Liver (tissue), 9 donors: ENCODE results near the gene RAB29. TPM values are rescaled to one million over a fixed set of nuclear protein-coding genes. Genes with fewer than 3 reads are reported as not detected.
A peak's percentile ranks its signal among the peaks of the same experiment; 100 is the strongest.

ENCODE experiments used
- DNase-seq: peaks from one replicate; pipeline ENCODE4 v3.0.0-alpha.2; 2017; ENCODE audit warnings: low spot score
- H3K27ac ChIP-seq, 2 donors: one replicate each; pipeline ENCODE4 v1.7.0; 2013; ENCODE audit warnings: inconsistent platforms in 2 of 2, low read length in 2 of 2, control low read depth in 1 of 2, low read depth in 1 of 2, mild to moderate bottlenecking in 1 of 2
- H3K27me3 ChIP-seq, 4 donors: one replicate each; pipeline versions ENCODE4 v1.6.1 to v1.7.0; 2013; ENCODE audit warnings: low read length in 3 of 4, inconsistent platforms in 1 of 4, mild to moderate bottlenecking in 1 of 4, moderate library complexity in 1 of 4; ENCODE audit not compliant: control insufficient read depth in 4 of 4, insufficient read depth in 4 of 4
- H3K36me3 ChIP-seq, 4 donors: one replicate each; pipeline versions ENCODE4 v1.6.1 to v1.7.0; 2013; ENCODE audit warnings: low read length in 3 of 4, mild to moderate bottlenecking in 3 of 4, low read depth in 1 of 4, moderate library complexity in 1 of 4; ENCODE audit not compliant: control insufficient read depth in 4 of 4, insufficient read depth in 3 of 4
- H3K4me1 ChIP-seq, 4 donors: one replicate each; pipeline versions ENCODE4 v1.6.1 to v1.7.0; 2013; ENCODE audit warnings: low read length in 3 of 4, mild to moderate bottlenecking in 3 of 4, moderate library complexity in 1 of 4; ENCODE audit not compliant: control insufficient read depth in 4 of 4, insufficient read depth in 4 of 4
- H3K4me3 ChIP-seq, 3 donors: one replicate each; pipeline versions ENCODE4 v1.6.1 to v1.7.0; 2013; ENCODE audit warnings: low read length in 3 of 3, control low read depth in 1 of 3, low read depth in 1 of 3, mild to moderate bottlenecking in 1 of 3
- H3K9ac ChIP-seq, 2 donors: one replicate each; pipeline ENCODE4 v1.7.0; 2013; ENCODE audit warnings: low read length in 2 of 2, mild to moderate bottlenecking in 2 of 2, moderate library complexity in 2 of 2, control low read depth in 1 of 2, low read depth in 1 of 2
- H3K9me3 ChIP-seq, 4 donors: one replicate each; pipeline versions ENCODE4 v1.6.1 to v1.7.0; 2013; ENCODE audit warnings: low read length in 3 of 4; ENCODE audit not compliant: control insufficient read depth in 4 of 4
- ATF3 ChIP-seq: IDR thresholded peaks from 2 replicates; pipeline ENCODE4 v1.6.1; 2016; ENCODE audit warnings: antibody characterized with exemption
- CTCF ChIP-seq: fragments of 150-350 bp; IDR thresholded peaks from 2 replicates; pipeline ENCODE4 v1.5.1; 2017; ENCODE audit warnings: improper control_type of control experiment, low read depth, low read length; ENCODE audit not compliant: missing input control
- EGR1 ChIP-seq, 2 donors: IDR thresholded peaks; 2 replicates each; pipeline ENCODE4 v1.6.1; 2016 to 2018; ENCODE audit warnings: antibody characterized with exemption in 2 of 2, low read depth in 2 of 2
- FOXA1 ChIP-seq: IDR thresholded peaks from 2 replicates; pipeline ENCODE4 v1.6.1; 2016; ENCODE audit warnings: antibody characterized with exemption
- FOXA2 ChIP-seq: IDR thresholded peaks from 2 replicates; pipeline ENCODE4 v1.6.1; 2016; ENCODE audit warnings: antibody characterized with exemption
- HNF4A ChIP-seq, 2 donors: conservative IDR thresholded peaks; 2 replicates each; pipeline ENCODE4 v1.6.1; 2016; ENCODE audit warnings: antibody characterized with exemption in 2 of 2, mild to moderate bottlenecking in 2 of 2
- HNF4G ChIP-seq: IDR thresholded peaks from 2 replicates; pipeline ENCODE4 v1.6.1; 2016; ENCODE audit warnings: antibody characterized with exemption
- JUND ChIP-seq, 2 donors: IDR thresholded peaks; 2 replicates each; pipeline ENCODE4 v1.6.1; 2016; ENCODE audit warnings: antibody characterized with exemption in 2 of 2
- MAX ChIP-seq: IDR thresholded peaks from 2 replicates; pipeline ENCODE4 v1.6.1; 2016; ENCODE audit warnings: antibody characterized with exemption
- NR2F2 ChIP-seq: IDR thresholded peaks from 2 replicates; pipeline ENCODE4 v1.6.1; 2016; ENCODE audit warnings: antibody characterized with exemption
- RAD21 ChIP-seq, 2 donors: IDR thresholded peaks; 2 replicates each; pipeline ENCODE4 v1.6.1; 2016; ENCODE audit warnings: antibody characterized with exemption in 2 of 2, mild to moderate bottlenecking in 2 of 2
- REST ChIP-seq: IDR thresholded peaks from 2 replicates; pipeline ENCODE4 v1.6.1; 2016; ENCODE audit warnings: antibody characterized with exemption, mild to moderate bottlenecking
- RXRA ChIP-seq, 2 donors: IDR thresholded peaks; 2 replicates each; pipeline ENCODE4 v1.6.1; 2017 to 2018; ENCODE audit warnings: antibody characterized with exemption in 2 of 2, mild to moderate bottlenecking in 1 of 2
- SP1 ChIP-seq: IDR thresholded peaks from 2 replicates; pipeline ENCODE4 v1.6.1; 2018; ENCODE audit warnings: antibody characterized with exemption, mild to moderate bottlenecking
- TAF1 ChIP-seq: conservative IDR thresholded peaks from 2 replicates; pipeline ENCODE4 v1.6.1; 2016; ENCODE audit warnings: antibody characterized with exemption, mild to moderate bottlenecking
- YY1 ChIP-seq: IDR thresholded peaks from 2 replicates; pipeline ENCODE4 v1.6.1; 2016; ENCODE audit warnings: antibody characterized with exemption, mild to moderate bottlenecking
- WGBS: extraction: QIAGEN DNeasy Blood & Tissue Kit; methylation state at CpG from one replicate; pipeline ENCODE4 v1.1.7; 2013; 5-methylcytosine and 5-hydroxymethylcytosine counted together
- polyA plus RNA-seq, 2 donors: library from polyadenylated mRNA; stranded (reverse) in 1 of 2; unstranded in 1 of 2; fragments of 200-250 nt in 1 of 2; fragments of >200 nt in 1 of 2; fragmentation: Nextera tagmentation in 1 of 2; extraction: Ambion mirVana in 1 of 2; gene quantifications; one replicate each; pipeline versions ENCODE4 v1.2.1 to v1.2.3, GENCODE V29; 2013 to 2015
- total RNA-seq, 2 donors: library from RNA; depleted of rRNA; stranded (reverse); fragments of >200 nt; gene quantifications; one replicate each; pipeline ENCODE4 v1.2.3, GENCODE V29; 2014
- TF ChIP-seq, protein P1 (sequence below): IDR thresholded peaks from 2 replicates; pipeline ENCODE4 v1.6.1; 2016; ENCODE audit warnings: antibody characterized with exemption
- donor health status: healthy.
- donor health status: healthy.
- donor health status: healthy.
- donor health status: healthy.
- donor health status: healthy.

Gene RAB29
- total and polyA plus RNA-seq, 4 donors = 11.0 to 25.0 (median 16.0) TPM

- WGBS = 96% methylated on average over 9 of the region's 9 CpGs
- DNase-seq = no peak
- Histone ChIP-seq H3K9me3 (no peaks in the 10 kb centered on the region), H3K9ac (no peak overlapping the region), H3K4me3 (no peak overlapping the region), H3K27me3 (no peaks in the 10 kb centered on the region), H3K27ac (no peak overlapping the region), H3K4me1 (peaks cover 0 to 7% (median under 1%) of the 10 kb centered on the region in 4 donors), H3K36me3 (no peaks in the 10 kb centered on the region)
- TF ChIP-seq FOXA1 = no peak
- TF ChIP-seq CTCF = no peak
- TF ChIP-seq, protein P1, sequence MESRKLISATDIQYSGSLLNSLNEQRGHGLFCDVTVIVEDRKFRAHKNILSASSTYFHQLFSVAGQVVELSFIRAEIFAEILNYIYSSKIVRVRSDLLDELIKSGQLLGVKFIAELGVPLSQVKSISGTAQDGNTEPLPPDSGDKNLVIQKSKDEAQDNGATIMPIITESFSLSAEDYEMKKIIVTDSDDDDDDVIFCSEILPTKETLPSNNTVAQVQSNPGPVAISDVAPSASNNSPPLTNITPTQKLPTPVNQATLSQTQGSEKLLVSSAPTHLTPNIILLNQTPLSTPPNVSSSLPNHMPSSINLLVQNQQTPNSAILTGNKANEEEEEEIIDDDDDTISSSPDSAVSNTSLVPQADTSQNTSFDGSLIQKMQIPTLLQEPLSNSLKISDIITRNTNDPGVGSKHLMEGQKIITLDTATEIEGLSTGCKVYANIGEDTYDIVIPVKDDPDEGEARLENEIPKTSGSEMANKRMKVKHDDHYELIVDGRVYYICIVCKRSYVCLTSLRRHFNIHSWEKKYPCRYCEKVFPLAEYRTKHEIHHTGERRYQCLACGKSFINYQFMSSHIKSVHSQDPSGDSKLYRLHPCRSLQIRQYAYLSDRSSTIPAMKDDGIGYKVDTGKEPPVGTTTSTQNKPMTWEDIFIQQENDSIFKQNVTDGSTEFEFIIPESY = no peak
- no peak for TF ChIP-seq ATF3
- no peak for TF ChIP-seq FOXA2
- no peak for TF ChIP-seq HNF4A (conservative IDR thresholded peaks at IDR 0.05)
- TF ChIP-seq REST = no peak
- TF ChIP-seq EGR1 (IDR thresholded peaks at IDR 0.05; ENCODE audit: low read depth in 2 of 2) = no peak
- TF ChIP-seq RAD21 (IDR thresholded peaks at IDR 0.05) = no peak
- TF ChIP-seq SP1 = no peak
- no peak for TF ChIP-seq MAX
- no peak for TF ChIP-seq YY1
- TF ChIP-seq JUND (IDR thresholded peaks at IDR 0.05) = no peak
These were observed 10.2 kb upstream of the RAB29 start for GRCh38 chr1:205785446-205785845.

DNA sequence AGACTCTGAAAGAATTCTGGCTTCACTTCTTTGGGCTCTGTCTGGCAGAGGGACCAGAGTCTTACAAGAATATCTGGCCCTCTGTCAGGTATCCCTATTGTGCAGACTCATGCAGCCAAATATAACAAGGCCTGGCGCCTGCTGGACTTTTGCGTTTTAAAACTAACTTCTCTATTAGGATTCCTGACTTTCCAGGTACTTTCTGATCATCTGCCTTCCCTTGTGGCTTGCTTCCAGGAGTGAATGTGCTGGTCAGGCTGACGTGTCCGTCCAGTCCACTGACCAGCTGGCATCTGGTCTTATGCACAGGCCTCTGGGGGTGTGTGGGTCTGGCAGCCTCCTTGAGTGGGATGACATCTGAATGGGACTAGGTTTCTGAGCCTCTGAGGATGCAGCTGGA, 8.6 kb upstream of the RAB29 start:
- no peaks in the 10 kb centered on the region for H3K36me3 ChIP-seq
- H3K27ac ChIP-seq = peak overlapping the region; percentile 30 to 56
- H3K4me1 ChIP-seq = peaks cover 0 to 7% (median under 1%) of the 10 kb centered on the region in 4 donors
- 52% methylated on average over 4 of the region's 4 CpGs for WGBS
- H3K9ac ChIP-seq = peak overlapping the region in 1 of 2 donors; percentile 56
- H3K4me3 ChIP-seq = no peak overlapping the region
- H3K9me3 ChIP-seq = no peaks in the 10 kb centered on the region
- DNase-seq = no peak
- H3K27me3 ChIP-seq = no peaks in the 10 kb centered on the region
- TF ChIP-seq FOXA2 (no peak), SP1 (no peak), JUND (IDR thresholded peaks at IDR 0.05) (peak in 1 of 2 donors; percentile 36), HNF4A (conservative IDR thresholded peaks at IDR 0.05) (peak; percentile 69 to 90), TAF1 (no peak), RAD21 (IDR thresholded peaks at IDR 0.05) (peak in 1 of 2 donors; percentile 26), EGR1 (IDR thresholded peaks at IDR 0.05; ENCODE audit: low read depth in 2 of 2) (no peak), ATF3 (no peak), YY1 (peak; percentile 46), RXRA (IDR thresholded peaks at IDR 0.05) (peak in 1 of 2 donors; percentile 68), FOXA1 (peak; percentile 12), NR2F2 (no peak), REST (peak; percentile 49), MAX (peak; percentile 54), HNF4G (no peak)
- TF ChIP-seq, protein P1 = no peak
